RWPE2 (cell line): ENCODE results near the gene ULK3.

Experiments
- ATAC-seq: fragments of 200-7000 bp; cut with Tn5 transposase; 3 replicates; pipeline ENCODE4 v1.9.1; 2021; ENCODE audit warnings: low read depth
- DNase-seq: peaks from one replicate; pipeline ENCODE4 v3.0.0-alpha.2; 2020; ENCODE audit warnings: low spot score
- H3K27ac ChIP-seq: fragments of 450-650 bp; 2 replicates; pipeline ENCODE4 v1.5.1; 2017; ENCODE audit warnings: mild to moderate bottlenecking; ENCODE audit not compliant: poor library complexity, severe bottlenecking
- H3K27me3 ChIP-seq: fragments of 250-450 bp; sonication (Bioruptor Pico); 2 replicates; pipeline ENCODE4 v1.5.1; 2021; ENCODE audit warnings: mild to moderate bottlenecking, moderate library complexity; ENCODE audit not compliant: insufficient read depth, poor library complexity, severe bottlenecking
- H3K36me3 ChIP-seq: fragments of 250-450 bp; sonication (Bioruptor Pico); 2 replicates; pipeline ENCODE4 v1.5.1; 2020; ENCODE audit warnings: low read depth, mild to moderate bottlenecking, moderate library complexity
- H3K4me1 ChIP-seq: fragments of 250-450 bp; sonication (Bioruptor Pico); 2 replicates; pipeline ENCODE4 v1.5.1; 2021; ENCODE audit warnings: mild to moderate bottlenecking, moderate library complexity; ENCODE audit not compliant: insufficient read depth, poor library complexity, severe bottlenecking
- H3K4me3 ChIP-seq: fragments of 250-450 bp; sonication (Bioruptor Pico); 2 replicates; pipeline ENCODE4 v1.5.1; 2021; ENCODE audit warnings: mild to moderate bottlenecking, moderate library complexity; ENCODE audit not compliant: severe bottlenecking
- H3K9me3 ChIP-seq: fragments of 250-450 bp; sonication (Bioruptor Pico); 2 replicates; pipeline ENCODE4 v1.5.1; 2021; ENCODE audit warnings: mild to moderate bottlenecking, moderate library complexity; ENCODE audit not compliant: severe bottlenecking
- TF ChIP-seq, protein P1 (sequence below): fragments of 450-650 bp; IDR thresholded peaks from one replicate; pipeline ENCODE4 v1.5.1; 2017; ENCODE audit warnings: mild to moderate bottlenecking, moderate library complexity; ENCODE audit not compliant: poor library complexity, severe bottlenecking

Gene ULK3

DNA sequence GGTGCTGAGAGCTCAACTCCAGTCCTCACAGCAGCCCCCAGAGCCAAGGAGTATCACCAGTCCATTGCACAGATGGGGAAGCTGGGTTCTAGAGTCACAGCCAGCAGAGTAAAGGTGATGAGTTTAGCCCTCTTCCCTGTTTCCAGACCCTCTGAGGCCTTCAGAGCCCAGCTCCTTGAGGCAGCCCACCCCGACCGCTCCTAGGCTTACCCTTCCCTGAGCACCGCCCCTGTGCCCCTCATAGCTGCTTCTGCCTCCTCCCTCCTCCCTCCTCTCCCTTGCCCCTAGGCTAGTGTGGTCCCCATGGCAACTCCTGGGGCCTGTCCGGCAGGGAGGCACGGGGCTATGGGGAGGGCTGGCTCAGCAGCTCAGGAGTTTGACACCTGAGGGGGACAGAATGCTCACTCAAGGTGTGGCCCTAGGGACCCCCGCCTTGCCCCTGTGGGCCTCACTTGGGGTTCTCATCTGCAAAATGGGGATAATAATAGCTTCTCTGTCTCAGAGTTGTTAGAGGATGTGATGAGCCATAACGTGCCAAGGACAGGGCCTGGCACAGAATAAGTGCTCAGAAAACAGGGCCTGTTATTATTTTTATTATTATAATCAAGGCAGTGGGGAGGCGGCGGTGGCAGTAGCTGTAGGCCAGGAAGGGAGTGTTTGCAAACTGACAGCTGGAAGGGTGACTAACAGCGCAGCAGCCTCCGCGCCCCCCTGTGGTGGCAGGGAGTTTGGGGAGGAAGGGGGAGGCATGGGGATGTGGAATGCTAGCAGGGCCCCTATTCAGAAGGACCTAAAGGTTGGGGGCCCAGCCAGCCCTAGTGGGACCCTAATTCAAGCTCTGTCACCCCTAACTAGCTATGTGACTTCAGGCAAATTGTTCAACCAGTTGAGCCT lies 49.6 kb downstream of the ULK3 start:
- H3K9me3 ChIP-seq: no peaks in the 10 kb centered on the region
- ATAC-seq: no peak
- H3K4me1 ChIP-seq: peaks cover 40% of the 10 kb centered on the region
- no peak overlapping the region for H3K27ac ChIP-seq
- TF ChIP-seq, protein P1, sequence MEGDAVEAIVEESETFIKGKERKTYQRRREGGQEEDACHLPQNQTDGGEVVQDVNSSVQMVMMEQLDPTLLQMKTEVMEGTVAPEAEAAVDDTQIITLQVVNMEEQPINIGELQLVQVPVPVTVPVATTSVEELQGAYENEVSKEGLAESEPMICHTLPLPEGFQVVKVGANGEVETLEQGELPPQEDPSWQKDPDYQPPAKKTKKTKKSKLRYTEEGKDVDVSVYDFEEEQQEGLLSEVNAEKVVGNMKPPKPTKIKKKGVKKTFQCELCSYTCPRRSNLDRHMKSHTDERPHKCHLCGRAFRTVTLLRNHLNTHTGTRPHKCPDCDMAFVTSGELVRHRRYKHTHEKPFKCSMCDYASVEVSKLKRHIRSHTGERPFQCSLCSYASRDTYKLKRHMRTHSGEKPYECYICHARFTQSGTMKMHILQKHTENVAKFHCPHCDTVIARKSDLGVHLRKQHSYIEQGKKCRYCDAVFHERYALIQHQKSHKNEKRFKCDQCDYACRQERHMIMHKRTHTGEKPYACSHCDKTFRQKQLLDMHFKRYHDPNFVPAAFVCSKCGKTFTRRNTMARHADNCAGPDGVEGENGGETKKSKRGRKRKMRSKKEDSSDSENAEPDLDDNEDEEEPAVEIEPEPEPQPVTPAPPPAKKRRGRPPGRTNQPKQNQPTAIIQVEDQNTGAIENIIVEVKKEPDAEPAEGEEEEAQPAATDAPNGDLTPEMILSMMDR: no peak
- peaks cover 30% of the 10 kb centered on the region for H3K36me3 ChIP-seq
- no peak overlapping the region for H3K4me3 ChIP-seq
- H3K27me3 ChIP-seq: no peaks in the 10 kb centered on the region
- DNase-seq: no peak

DNA sequence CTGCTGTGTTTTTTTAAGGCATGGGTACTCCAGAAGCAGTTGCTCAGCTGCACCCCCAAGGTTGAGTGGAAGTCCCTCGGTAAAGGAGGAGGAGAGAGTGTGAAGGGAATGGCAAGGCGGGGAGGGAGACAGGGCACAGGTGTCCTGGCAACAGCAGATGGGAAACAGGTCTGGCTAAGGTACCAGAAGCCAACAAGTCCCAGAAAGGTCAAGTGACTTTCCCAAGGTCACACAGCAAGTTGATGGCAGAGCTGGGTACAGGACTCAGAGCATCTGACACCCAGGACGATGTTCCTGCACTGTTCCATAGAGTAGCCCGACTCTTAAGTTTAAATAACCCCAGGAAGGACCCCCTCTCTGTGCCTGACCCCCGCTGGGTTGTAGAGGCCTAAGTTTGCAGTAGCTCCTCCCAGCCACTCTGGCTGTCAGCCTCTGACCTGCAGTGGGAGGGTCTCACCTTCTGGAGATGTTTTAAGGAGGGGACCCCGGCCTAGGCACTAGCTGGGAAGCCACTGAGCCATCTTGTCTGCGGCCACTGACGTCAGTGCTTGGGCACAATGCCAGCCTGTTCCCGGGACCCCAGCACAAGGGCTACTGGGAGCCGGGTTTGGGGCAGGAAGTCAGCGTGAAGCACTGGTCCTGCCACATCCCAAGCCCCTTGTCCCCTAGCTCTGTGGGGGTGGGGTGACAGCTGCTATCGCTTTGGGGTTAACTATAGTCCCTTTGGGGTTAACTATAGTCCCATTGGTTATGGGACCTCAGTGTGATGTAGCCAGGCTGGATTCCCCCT lies 50.5 kb downstream of the ULK3 start:
- no peaks in the 10 kb centered on the region for H3K9me3 ChIP-seq
- H3K4me3 ChIP-seq: no peak overlapping the region
- DNase-seq: no peak

GRCh38 chr15:74791667-74792066 lies 51.3 kb downstream of the ULK3 start:
- ATAC-seq: no peak
- Histone ChIP-seq H3K27me3 (no peaks in the 10 kb centered on the region), H3K4me1 (peaks cover 51% of the 10 kb centered on the region), H3K27ac (no peak overlapping the region), H3K36me3 (peaks cover 33% of the 10 kb centered on the region), H3K4me3 (no peak overlapping the region), H3K9me3 (no peaks in the 10 kb centered on the region)
- no peak for DNase-seq
- TF ChIP-seq, protein P1: no peak

More for the DNA sequence above, 50.5 kb downstream of the ULK3 start:
- Histone ChIP-seq H3K27ac (no peak overlapping the region), H3K4me1 (peaks cover 49% of the 10 kb centered on the region), H3K36me3 (peaks cover 30% of the 10 kb centered on the region), H3K27me3 (no peaks in the 10 kb centered on the region)
- TF ChIP-seq, protein P1: no peak
- ATAC-seq: no peak

DNA sequence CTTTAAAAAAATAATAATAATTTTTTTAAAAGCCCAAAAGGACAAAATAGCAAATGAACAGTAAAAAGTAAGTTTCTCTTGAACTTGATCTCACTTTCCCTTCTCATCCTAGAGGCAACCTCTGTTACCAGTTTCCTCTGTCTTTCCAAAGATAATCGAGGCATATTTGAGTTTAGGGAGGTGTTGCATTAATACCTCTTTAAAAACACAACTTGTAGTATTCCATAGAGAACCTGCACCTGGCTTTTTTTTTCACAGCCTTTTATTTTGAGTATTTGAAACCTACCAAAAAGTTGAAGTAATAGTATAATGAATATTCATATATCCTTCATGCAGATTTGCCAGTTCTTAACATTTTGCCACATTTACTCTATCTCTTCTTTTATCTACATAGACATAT lies 51.9 kb downstream of the ULK3 start:
- no peak overlapping the region for H3K4me3 ChIP-seq
- TF ChIP-seq, protein P1: no peak
- no peaks in the 10 kb centered on the region for H3K9me3 ChIP-seq
- DNase-seq (no peak), ATAC-seq (no peak)
- peaks cover 49% of the 10 kb centered on the region for H3K4me1 ChIP-seq
- peak overlapping the region; percentile 36 for H3K27ac ChIP-seq
- H3K36me3 ChIP-seq: peaks cover 33% of the 10 kb centered on the region
- H3K27me3 ChIP-seq: no peaks in the 10 kb centered on the region
